Measurements from ENCODE around the gene OTUD1. TPM values are rescaled to one million over a fixed set of nuclear protein-coding genes. Genes with fewer than 3 reads are reported as not detected.

Gene OTUD1
- total and polyA plus RNA-seq, 2 of the 4 experiments (the other 2 are of a cell fraction): 1.3 to 1.4 TPM

- CTCF ChIA-PET: no interaction called here
- Histone ChIP-seq H3K56ac (ENCODE audit: extremely low read depth, insufficient read depth, low read length) (no peak overlapping the region), H3K27me3 (ENCODE audit: control insufficient read depth, insufficient read depth, low read length) (peaks cover 7% of the 10 kb centered on the region; the same call in 1 of the 2 replicates), H4K91ac (ENCODE audit: insufficient read depth, low read depth, low read length) (no peak overlapping the region), H2AK5ac (ENCODE audit: low read depth, low read length) (no peak overlapping the region), H3K4me1 (ENCODE audit: control insufficient read depth, insufficient read depth, low read length) (no peaks in the 10 kb centered on the region; the same call in 1 of the 2 replicates), H2BK120ac (ENCODE audit: low read depth, low read length) (no peak overlapping the region), H3K79me1 (ENCODE audit: low read depth in 1 of 2, low read length in 2 of 2) (no peaks in the 10 kb centered on the region), H2BK5ac (ENCODE audit: low read depth, low read length, poor library complexity, severe bottlenecking) (no peak overlapping the region), H3K9me1 (ENCODE audit: insufficient read depth, low read length) (no peaks in the 10 kb centered on the region), H4K20me1 (ENCODE audit: insufficient read depth, low read length) (no peaks in the 10 kb centered on the region), H3K4me3 (ENCODE audit: insufficient read depth, low read depth, low read length) (no peak overlapping the region), H3K18ac (ENCODE audit: low read depth, low read length) (no peak overlapping the region), H3K36me3 (ENCODE audit: control insufficient read depth, insufficient read depth, low read length) (no peaks in the 10 kb centered on the region), H2BK15ac (ENCODE audit: low read depth, low read length) (no peak overlapping the region), H4K8ac (ENCODE audit: low read depth in 2 of 2, low read length in 2 of 2) (no peak overlapping the region), H2AFZ (replicated peaks; ENCODE audit: low read length, poor library complexity) (no peak overlapping the region), H3K9ac (ENCODE audit: low read depth, low read length) (no peak overlapping the region), H3K14ac (replicated peaks; ENCODE audit: low read depth, low read length) (no peak overlapping the region), H3K27ac (ENCODE audit: insufficient read depth, low read length) (no peak overlapping the region), H2BK20ac (ENCODE audit: low read depth, low read length) (no peak overlapping the region), H3K9me3 (ENCODE audit: control insufficient read depth, insufficient read depth, low read length) (no peaks in the 10 kb centered on the region), H2AK9ac (replicated peaks; ENCODE audit: low read depth, low read length, poor library complexity) (no peak overlapping the region), H3K4me2 (ENCODE audit: low read depth, low read length) (no peak overlapping the region), H4K5ac (ENCODE audit: low read depth, low read length) (no peak overlapping the region), H3K23ac (ENCODE audit: low read depth, low read length) (no peak overlapping the region), H3K4ac (ENCODE audit: low read depth, low read length) (no peak overlapping the region)
- dilution Hi-C loops (cut with HindIII; ENCODE audit: low sequenced_read_pairs, unreplicated experiment): no loop called here
- no TSS peak for BruUV-seq (replicated peaks)
- in situ Hi-C loops (cut with MboI; ENCODE audit: low sequenced_read_pairs): no loop called here
- WGBS, 2 experiments (ENCODE audit: extremely low coverage in 2 of 2, insufficient read length in 1 of 2): 27% methylated on average over 3 of the region's 5 CpGs; no CpG with 5 or more reads in 1 of the 2 experiments
- ATAC-seq (ENCODE audit: low read depth) (no peak), DNase-seq (no peak)
- intact Hi-C loops (cut with micrococcal nuclease): no loop called here
- TF ChIP-seq RFX5 (IDR thresholded peaks at IDR 0.05; ENCODE audit: low read depth, low read length): no peak
- no peak for TF ChIP-seq MAFK (IDR thresholded peaks at IDR 0.05; ENCODE audit: low read depth, low read length)
- TF ChIP-seq SMC3 (IDR thresholded peaks at IDR 0.05; ENCODE audit: low read depth, low read length): no peak
- no peak for TF ChIP-seq NFE2L2 (IDR thresholded peaks at IDR 0.05; ENCODE audit: low read depth, low read length)
- TF ChIP-seq CTCF (conservative IDR thresholded peaks at IDR 0.05; ENCODE audit: low read depth, low read length): no peak
- TF ChIP-seq CEBPB (IDR thresholded peaks at IDR 0.05; ENCODE audit: low read depth, low read length): no peak
- no peak for TF ChIP-seq MAZ (IDR thresholded peaks at IDR 0.05; ENCODE audit: borderline replicate concordance, low read depth, low read length)
- no peak for TF ChIP-seq USF2 (IDR thresholded peaks at IDR 0.05; ENCODE audit: low read depth, low read length)
- TF ChIP-seq BHLHE40 (IDR thresholded peaks at IDR 0.05; ENCODE audit: low read depth, low read length): no peak
- no peak for TF ChIP-seq MXI1 (IDR thresholded peaks at IDR 0.05; ENCODE audit: borderline replicate concordance, low read depth, low read length)
- no peak for TF ChIP-seq POLR2A (IDR thresholded peaks at IDR 0.05; ENCODE audit: low read depth, low read length)
- TF ChIP-seq CHD1 (IDR thresholded peaks at IDR 0.05; ENCODE audit: low read depth, low read length): no peak
- POLR2A ChIA-PET (ENCODE audit: unreplicated experiment): no interaction called here
Measured at GRCh38 chr10:23419201-23419600, 19.7 kb upstream of the OTUD1 start.

Measured in IMR-90 (cell line).